GM13977 (cell line): ENCODE data around the gene SAE1.
A peak's percentile ranks its signal among the peaks of the same experiment; 100 is the strongest.

Experiments
- DNase-seq: peaks from one replicate; pipeline ENCODE4 v3.0.0; 2012; ENCODE audit warnings: low spot score
- CTCF ChIP-seq: IDR thresholded peaks from 2 replicates; pipeline ENCODE4 v1.5.1; 2012; ENCODE audit warnings: mild to moderate bottlenecking, control low read depth; ENCODE audit not compliant: insufficient read depth; ENCODE audit errors: extremely low read depth, missing control alignments
- in situ Hi-C: fragments of 300-500 bp; cut with MboI; formaldehyde crosslinking; loops from one replicate; pipeline ENCODE4 v1.12.0; 2022; ENCODE audit warnings: low sequenced_read_pairs, low pct_unique_long_range_greater_than_20kb, mixed read lengths, inconsistent platforms; ENCODE audit not compliant: unreplicated experiment

Gene SAE1

GRCh38 chr19:47225746-47226425 is 95.3 kb downstream of the SAE1 start:
- in situ Hi-C loops, result no loop called here
- peak; percentile 98 for DNase-seq
- peak; percentile 40 for TF ChIP-seq CTCF

GRCh38 chr19:47226426-47227351 is 96.1 kb downstream of the SAE1 start:
- in situ Hi-C loops, result no loop called here
- peak; percentile 82 for DNase-seq
- TF ChIP-seq CTCF, result no peak

GRCh38 chr19:47227352-47228167 is 96.9 kb downstream of the SAE1 start:
- DNase-seq, result peak; percentile 89
- TF ChIP-seq CTCF, result no peak
- in situ Hi-C loops, result no loop called here

- in situ Hi-C loops, result no loop called here
- no peak for TF ChIP-seq CTCF
- DNase-seq, result peak; percentile 66
Observed at GRCh38 chr19:47228168-47228936, 97.7 kb downstream of the SAE1 start.

- DNase-seq, result peak; percentile 28
- in situ Hi-C loops, result no loop called here
- TF ChIP-seq CTCF, result no peak
Observed at GRCh38 chr19:47228937-47229675, 98.5 kb downstream of the SAE1 start.
